PC-3 (cell line): ENCODE data around the gene KCNIP4. TPM values are rescaled to one million over a fixed set of nuclear protein-coding genes. Genes with fewer than 3 reads are reported as not detected.

Source experiments
- ATAC-seq: fragments of 200-7000 bp; cut with Tn5 transposase; 2 replicates; pipeline ENCODE4 v1.9.1; 2020; ENCODE audit warnings: mild to moderate bottlenecking, moderate library complexity
- BruUV-seq: library from RNA; stranded (reverse); fragments of 400-500 nt; replicated peaks from 2 replicates; lab custom pipeline; 2021; lab: Mats Ljungman, UMichigan
- CTCF ChIA-PET: fragments of 300-600 bp; sonication (Branson Sonifier 250); formaldehyde crosslinking; loops from one replicate; lab custom pipeline; 2022; ENCODE audit warnings: antibody characterized with exemption; lab: Charles Lee
- POLR2A ChIA-PET: fragments of 300-600 bp; sonication (Branson Sonifier 250); formaldehyde crosslinking; loops from one replicate; lab custom pipeline; 2022; ENCODE audit warnings: antibody characterized with exemption; ENCODE audit not compliant: unreplicated experiment; lab: Charles Lee
- DNase-seq: peaks from one replicate; pipeline ENCODE4 v3.0.0-alpha.2; 2015
- H2AFZ ChIP-seq: fragments of 300-600 bp; sonication (generic); 2 replicates; pipeline ENCODE4 v1.6.0; 2016; ENCODE audit warnings: antibody characterized with exemption, low read length
- H3F3A ChIP-seq: fragments of 300-600 bp; sonication (generic); one replicate; pipeline ENCODE4 v1.6.0; 2017; ENCODE audit warnings: antibody characterized with exemption, low read length, control low read depth, mild to moderate bottlenecking; ENCODE audit not compliant: unreplicated experiment
- H3K27ac ChIP-seq: fragments of 300-600 bp; sonication (generic); 2 replicates; pipeline ENCODE4 v1.5.1; 2016; ENCODE audit warnings: mild to moderate bottlenecking, low read length
- H3K27me3 ChIP-seq: fragments of 300-600 bp; sonication (generic); 2 replicates; pipeline ENCODE4 v1.6.1; 2016; ENCODE audit warnings: low read length, mixed read lengths
- H3K36me3 ChIP-seq: fragments of 300-600 bp; sonication (generic); 2 replicates; pipeline ENCODE4 v1.6.1; 2016; ENCODE audit warnings: low read depth, mixed run types, low read length, mixed read lengths
- H3K4me1 ChIP-seq: fragments of 300-600 bp; sonication (generic); 2 replicates; pipeline ENCODE4 v1.5.1; 2016; ENCODE audit warnings: low read length; ENCODE audit not compliant: insufficient read depth
- H3K4me2 ChIP-seq: fragments of 300-600 bp; sonication (generic); 2 replicates; pipeline ENCODE4 v1.6.0; 2016; ENCODE audit warnings: low read length
- H3K4me3 ChIP-seq: fragments of 300-600 bp; sonication (generic); 2 replicates; pipeline ENCODE4 v1.5.1; 2016; ENCODE audit warnings: mild to moderate bottlenecking, low read length, mixed read lengths
- H3K79me2 ChIP-seq: fragments of 300-600 bp; sonication (generic); 2 replicates; pipeline ENCODE4 v1.6.1; 2017; ENCODE audit warnings: low read length, mixed read lengths
- H3K9ac ChIP-seq: fragments of 300-600 bp; sonication (generic); 2 replicates; pipeline ENCODE4 v1.6.0; 2016; ENCODE audit warnings: mild to moderate bottlenecking, low read length
- H3K9me2 ChIP-seq: fragments of 300-600 bp; sonication (generic); replicated peaks from 2 replicates; pipeline ENCODE4 v1.6.1; 2016; ENCODE audit warnings: mixed run types, low read length, mixed read lengths
- H3K9me3 ChIP-seq: fragments of 300-600 bp; sonication (generic); 2 replicates; pipeline ENCODE4 v1.6.1; 2016; ENCODE audit warnings: low read length, mixed read lengths
- H4K20me1 ChIP-seq: fragments of 300-600 bp; sonication (generic); 2 replicates; pipeline ENCODE4 v1.6.1; 2016; ENCODE audit warnings: low read length, mixed read lengths
- EZH2 ChIP-seq: fragments of 300-600 bp; sonication (generic); IDR thresholded peaks from one replicate; pipeline ENCODE4 v1.6.1; 2017; ENCODE audit warnings: antibody characterized with exemption, mild to moderate bottlenecking, low read length; ENCODE audit not compliant: unreplicated experiment
- EZH2phosphoT487 ChIP-seq: fragments of 300-600 bp; sonication (generic); IDR thresholded peaks from 2 replicates; pipeline ENCODE4 v1.6.1; 2018; ENCODE audit warnings: mild to moderate bottlenecking, antibody characterized with exemption, low read length, borderline replicate concordance
- intact Hi-C: fragments of 100-400 bp; cut with micrococcal nuclease; formaldehyde crosslinking; loops from 2 replicates; pipeline ENCODE4 v1.9.0; 2023
- total RNA-seq: library from RNA; depleted of rRNA; stranded (reverse); fragments of >200 nt; gene quantifications from 2 replicates; pipeline ENCODE4 v1.2.3, GENCODE V29; 2014
- TF ChIP-seq, protein P1 (sequence below): fragments of 300-600 bp; sonication (generic); conservative IDR thresholded peaks from 2 replicates; pipeline ENCODE4 v1.5.1; 2017; ENCODE audit warnings: antibody characterized with exemption, low read depth, mild to moderate bottlenecking, low read length

KCNIP4 gene
- total RNA-seq, 1 experiment from 2014 or later, result not detected

DNA sequence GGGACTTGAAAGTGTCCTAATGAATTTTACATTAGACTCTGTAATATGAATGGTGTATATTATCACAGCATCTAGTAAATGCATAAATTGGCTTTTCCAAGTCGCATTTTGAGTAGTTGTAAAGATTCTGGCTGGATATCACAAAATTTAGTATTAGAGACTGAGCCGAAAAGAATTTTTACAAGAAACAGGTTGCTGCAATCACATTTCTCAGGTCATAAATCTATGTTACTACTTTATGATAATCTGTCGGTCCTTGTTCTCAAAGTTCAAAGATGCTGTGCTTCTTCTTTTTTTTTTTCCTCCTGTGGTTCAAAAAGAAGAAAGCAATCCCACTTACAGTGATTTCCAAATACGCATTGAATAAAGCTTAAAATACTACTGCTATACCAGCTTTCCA lies 253.4 kb downstream of the KCNIP4 start:
- intact Hi-C loops, result no loop called here

DNA sequence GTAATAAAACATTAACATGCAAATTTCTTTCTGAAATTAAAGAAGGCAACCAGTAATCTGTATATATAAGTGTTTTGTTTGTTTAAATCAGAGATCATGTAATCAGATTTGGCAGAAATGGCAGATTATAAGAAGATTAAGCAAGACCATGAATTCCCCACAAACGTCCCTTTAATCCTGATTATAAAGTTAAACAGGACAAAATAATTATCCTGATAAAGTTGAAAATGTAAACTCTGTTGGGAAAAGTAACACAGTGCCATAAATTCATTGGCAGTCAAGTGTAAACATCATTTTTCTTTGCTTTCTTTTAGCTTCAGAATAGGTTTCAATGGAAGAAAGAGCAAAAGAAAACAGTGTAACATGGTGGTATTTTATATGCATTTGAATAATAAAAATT lies 256.3 kb downstream of the KCNIP4 start:
- Histone ChIP-seq H3F3A (no peaks in the 10 kb centered on the region), H3K4me3 (no peak overlapping the region), H2AFZ (no peak overlapping the region), H3K36me3 (no peaks in the 10 kb centered on the region), H3K9ac (no peak overlapping the region), H3K27ac (no peak overlapping the region), H3K27me3 (peaks cover 42% of the 10 kb centered on the region), H3K79me2 (no peaks in the 10 kb centered on the region), H3K4me2 (no peak overlapping the region), H3K4me1 (no peaks in the 10 kb centered on the region), H4K20me1 (no peaks in the 10 kb centered on the region), H3K9me3 (no peaks in the 10 kb centered on the region), H3K9me2 (no peaks in the 10 kb centered on the region)
- POLR2A ChIA-PET, result no interaction called here
- intact Hi-C loops, result no loop called here
- TF ChIP-seq, protein P1, sequence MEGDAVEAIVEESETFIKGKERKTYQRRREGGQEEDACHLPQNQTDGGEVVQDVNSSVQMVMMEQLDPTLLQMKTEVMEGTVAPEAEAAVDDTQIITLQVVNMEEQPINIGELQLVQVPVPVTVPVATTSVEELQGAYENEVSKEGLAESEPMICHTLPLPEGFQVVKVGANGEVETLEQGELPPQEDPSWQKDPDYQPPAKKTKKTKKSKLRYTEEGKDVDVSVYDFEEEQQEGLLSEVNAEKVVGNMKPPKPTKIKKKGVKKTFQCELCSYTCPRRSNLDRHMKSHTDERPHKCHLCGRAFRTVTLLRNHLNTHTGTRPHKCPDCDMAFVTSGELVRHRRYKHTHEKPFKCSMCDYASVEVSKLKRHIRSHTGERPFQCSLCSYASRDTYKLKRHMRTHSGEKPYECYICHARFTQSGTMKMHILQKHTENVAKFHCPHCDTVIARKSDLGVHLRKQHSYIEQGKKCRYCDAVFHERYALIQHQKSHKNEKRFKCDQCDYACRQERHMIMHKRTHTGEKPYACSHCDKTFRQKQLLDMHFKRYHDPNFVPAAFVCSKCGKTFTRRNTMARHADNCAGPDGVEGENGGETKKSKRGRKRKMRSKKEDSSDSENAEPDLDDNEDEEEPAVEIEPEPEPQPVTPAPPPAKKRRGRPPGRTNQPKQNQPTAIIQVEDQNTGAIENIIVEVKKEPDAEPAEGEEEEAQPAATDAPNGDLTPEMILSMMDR, result no peak
- TF ChIP-seq EZH2 (no peak), EZH2phosphoT487 (no peak)
- CTCF ChIA-PET, result no interaction called here
- ATAC-seq (no peak), DNase-seq (no peak)
- no TSS peak for BruUV-seq

More for the DNA sequence above, 253.4 kb downstream of the KCNIP4 start:
- Histone ChIP-seq H3K9ac (no peak overlapping the region), H3K4me1 (0 out of 2 replicates have a peak, but pooled peaks cover 8% of the 10 kb centered on the region), H3K27me3 (peaks cover 29% of the 10 kb centered on the region), H3F3A (no peaks in the 10 kb centered on the region), H3K4me2 (no peak overlapping the region), H3K36me3 (no peaks in the 10 kb centered on the region), H3K9me2 (no peaks in the 10 kb centered on the region), H3K9me3 (no peaks in the 10 kb centered on the region), H3K4me3 (no peak overlapping the region), H4K20me1 (no peaks in the 10 kb centered on the region), H3K79me2 (no peaks in the 10 kb centered on the region), H2AFZ (no peak overlapping the region), H3K27ac (no peak overlapping the region)
- BruUV-seq, result no TSS peak
- POLR2A ChIA-PET, result no interaction called here
- ATAC-seq, result no peak
- CTCF ChIA-PET, result no interaction called here
- no peak for DNase-seq
- TF ChIP-seq, protein P1, result no peak
- TF ChIP-seq EZH2 (no peak), EZH2phosphoT487 (no peak)

GRCh38 chr4:21688596-21689265 lies 259.8 kb downstream of the KCNIP4 start:
- Histone ChIP-seq H3K27ac (no peak overlapping the region), H3K4me2 (no peak overlapping the region), H2AFZ (no peak overlapping the region), H3K79me2 (no peaks in the 10 kb centered on the region), H3K9me2 (no peaks in the 10 kb centered on the region), H3K9ac (no peak overlapping the region), H3K36me3 (no peaks in the 10 kb centered on the region), H3F3A (no peaks in the 10 kb centered on the region), H3K4me3 (no peak overlapping the region), H4K20me1 (no peaks in the 10 kb centered on the region), H3K27me3 (peaks cover 15% of the 10 kb centered on the region), H3K4me1 (no peaks in the 10 kb centered on the region), H3K9me3 (no peaks in the 10 kb centered on the region)
- CTCF ChIA-PET, result no interaction called here
- TF ChIP-seq, protein P1, result no peak
- TF ChIP-seq EZH2 (no peak), EZH2phosphoT487 (no peak)
- ATAC-seq (no peak), DNase-seq (no peak)
- POLR2A ChIA-PET, result no interaction called here
- BruUV-seq, result no TSS peak
- intact Hi-C loops, result no loop called here
